Measurements from ENCODE around the gene APBA2. TPM values are rescaled to one million over a fixed set of nuclear protein-coding genes. Genes with fewer than 3 reads are reported as not detected.

APBA2 gene
- total RNA-seq, 4 donors from 2014 or later, result 5.4 to 15.3 (median 10.4) TPM

- no peaks in the 10 kb centered on the region for H3K27me3 ChIP-seq
- intact Hi-C loops (cut with DNase I), result no loop called here
- TF ChIP-seq EP300 (IDR thresholded peaks at IDR 0.05), result no peak
- TF ChIP-seq, protein P1, sequence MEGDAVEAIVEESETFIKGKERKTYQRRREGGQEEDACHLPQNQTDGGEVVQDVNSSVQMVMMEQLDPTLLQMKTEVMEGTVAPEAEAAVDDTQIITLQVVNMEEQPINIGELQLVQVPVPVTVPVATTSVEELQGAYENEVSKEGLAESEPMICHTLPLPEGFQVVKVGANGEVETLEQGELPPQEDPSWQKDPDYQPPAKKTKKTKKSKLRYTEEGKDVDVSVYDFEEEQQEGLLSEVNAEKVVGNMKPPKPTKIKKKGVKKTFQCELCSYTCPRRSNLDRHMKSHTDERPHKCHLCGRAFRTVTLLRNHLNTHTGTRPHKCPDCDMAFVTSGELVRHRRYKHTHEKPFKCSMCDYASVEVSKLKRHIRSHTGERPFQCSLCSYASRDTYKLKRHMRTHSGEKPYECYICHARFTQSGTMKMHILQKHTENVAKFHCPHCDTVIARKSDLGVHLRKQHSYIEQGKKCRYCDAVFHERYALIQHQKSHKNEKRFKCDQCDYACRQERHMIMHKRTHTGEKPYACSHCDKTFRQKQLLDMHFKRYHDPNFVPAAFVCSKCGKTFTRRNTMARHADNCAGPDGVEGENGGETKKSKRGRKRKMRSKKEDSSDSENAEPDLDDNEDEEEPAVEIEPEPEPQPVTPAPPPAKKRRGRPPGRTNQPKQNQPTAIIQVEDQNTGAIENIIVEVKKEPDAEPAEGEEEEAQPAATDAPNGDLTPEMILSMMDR (IDR thresholded peaks at IDR 0.05), result no peak
- no peak for TF ChIP-seq POLR2A (IDR thresholded peaks at IDR 0.05; ENCODE audit: low read depth)
- no peak for TF ChIP-seq POLR2AphosphoS5 (IDR thresholded peaks at IDR 0.05)
- peaks cover 10 to 15% (median 14%) of the 10 kb centered on the region in 4 donors for H3K4me1 ChIP-seq
- no peaks in the 10 kb centered on the region for H3K36me3 ChIP-seq
- no peaks in the 10 kb centered on the region for H3K9me3 ChIP-seq
- WGBS, result 62% methylated on average over 4 of the region's 4 CpGs
- no peak for DNase-seq (ENCODE audit: extremely low spot score)
- H3K27ac ChIP-seq (replicated peaks in 1 of 4), result no peak overlapping the region
- no peak overlapping the region for H3K4me3 ChIP-seq
These were observed 112.0 kb downstream of the APBA2 start for GRCh38 chr15:28997791-28998190.

DNA sequence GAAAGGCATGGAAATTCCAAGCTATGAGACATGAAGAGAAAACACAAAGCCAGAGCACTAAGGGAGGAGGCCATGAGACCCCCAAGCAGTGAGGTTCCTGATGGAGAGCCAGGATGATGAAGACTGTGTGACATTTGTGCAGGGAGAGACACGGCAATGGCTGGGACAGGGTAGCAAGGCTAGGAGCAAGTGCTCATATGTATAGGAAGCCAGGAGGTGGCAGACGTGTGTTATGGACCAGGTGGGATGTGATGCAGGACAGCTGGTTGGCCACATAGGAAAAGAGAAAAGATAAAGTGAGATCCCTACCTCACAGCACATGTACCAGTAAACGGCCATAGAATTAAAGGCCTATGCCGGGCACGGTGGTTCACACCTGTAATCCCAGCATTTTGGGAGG, 112.7 kb downstream of the APBA2 start:
- TF ChIP-seq POLR2A (IDR thresholded peaks at IDR 0.05; ENCODE audit: low read depth) (no peak), POLR2AphosphoS5 (IDR thresholded peaks at IDR 0.05) (no peak), EP300 (IDR thresholded peaks at IDR 0.05) (no peak)
- TF ChIP-seq, protein P1 (IDR thresholded peaks at IDR 0.05), result no peak
- no peaks in the 10 kb centered on the region for H3K36me3 ChIP-seq
- no peak overlapping the region for H3K4me3 ChIP-seq
- H3K9me3 ChIP-seq, result no peaks in the 10 kb centered on the region
- WGBS, result 87% methylated on average over 5 of the region's 5 CpGs
- H3K27ac ChIP-seq (replicated peaks in 1 of 4), result no peak overlapping the region
- H3K4me1 ChIP-seq, result peaks cover 3 to 7% (median 7%) of the 10 kb centered on the region in 4 donors
- DNase-seq (ENCODE audit: extremely low spot score), result peak; percentile 88
- intact Hi-C loops (cut with DNase I), result no loop called here
- H3K27me3 ChIP-seq, result no peaks in the 10 kb centered on the region

GRCh38 chr15:29003191-29003839, 117.5 kb downstream of the APBA2 start:
- intact Hi-C loops (cut with DNase I), result no loop called here
- 88% methylated on average over 7 of the region's 7 CpGs for WGBS
- H3K27ac ChIP-seq (replicated peaks in 1 of 4), result no peak overlapping the region

GRCh38 chr15:29003840-29004233, 118.1 kb downstream of the APBA2 start:
- no peak overlapping the region for H3K4me3 ChIP-seq
- no peaks in the 10 kb centered on the region for H3K36me3 ChIP-seq
- H3K4me1 ChIP-seq, result peaks cover 0 to under 1% (median 0%) of the 10 kb centered on the region in 4 donors
- no peak overlapping the region for H3K27ac ChIP-seq (replicated peaks in 1 of 4)
- WGBS, result 74% methylated on average over 2 of the region's 2 CpGs
- intact Hi-C loops (cut with DNase I), result no loop called here
- DNase-seq (ENCODE audit: extremely low spot score), result no peak
- H3K9me3 ChIP-seq, result no peaks in the 10 kb centered on the region
- TF ChIP-seq POLR2AphosphoS5 (IDR thresholded peaks at IDR 0.05) (no peak), POLR2A (IDR thresholded peaks at IDR 0.05; ENCODE audit: low read depth) (no peak), EP300 (IDR thresholded peaks at IDR 0.05) (no peak)
- TF ChIP-seq, protein P1 (IDR thresholded peaks at IDR 0.05), result no peak
- no peaks in the 10 kb centered on the region for H3K27me3 ChIP-seq

More at GRCh38 chr15:29003191-29003839, 117.5 kb downstream of the APBA2 start:
- Histone ChIP-seq H3K36me3 (no peaks in the 10 kb centered on the region), H3K4me1 (no peaks in the 10 kb centered on the region), H3K4me3 (no peak overlapping the region), H3K9me3 (no peaks in the 10 kb centered on the region), H3K27me3 (no peaks in the 10 kb centered on the region)
- TF ChIP-seq POLR2AphosphoS5 (IDR thresholded peaks at IDR 0.05) (no peak), POLR2A (IDR thresholded peaks at IDR 0.05; ENCODE audit: low read depth) (no peak), EP300 (IDR thresholded peaks at IDR 0.05) (no peak)
- TF ChIP-seq, protein P1 (IDR thresholded peaks at IDR 0.05), result no peak
- no peak for DNase-seq (ENCODE audit: extremely low spot score)

DNA sequence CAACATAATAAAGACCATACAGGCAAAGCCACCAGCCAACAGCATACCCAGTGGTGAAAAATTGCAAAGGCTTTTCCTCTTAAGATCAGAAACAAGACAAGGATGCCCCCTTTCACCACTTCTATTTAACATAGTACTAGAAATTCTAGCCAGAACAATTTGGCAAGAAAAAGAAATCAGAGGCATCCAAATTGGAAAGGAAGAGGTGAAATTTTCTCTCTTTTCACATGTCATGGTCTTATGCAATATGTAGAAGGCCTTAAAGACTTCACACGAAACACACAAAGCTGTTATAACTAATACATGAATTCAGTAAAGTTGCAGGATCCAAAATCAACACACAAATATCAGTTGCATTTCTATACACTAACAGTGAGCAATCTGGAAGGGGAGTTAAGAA, 120.2 kb downstream of the APBA2 start:
- Histone ChIP-seq H3K27me3 (no peaks in the 10 kb centered on the region), H3K27ac (replicated peaks in 1 of 4) (no peak overlapping the region), H3K9me3 (no peaks in the 10 kb centered on the region), H3K36me3 (no peaks in the 10 kb centered on the region), H3K4me3 (no peak overlapping the region), H3K4me1 (peaks cover 0 to 7% (median 0%) of the 10 kb centered on the region in 4 donors)
- intact Hi-C loops (cut with DNase I), result no loop called here
- WGBS, result 87% methylated on average over 1 of the region's 1 CpG
- TF ChIP-seq POLR2AphosphoS5 (IDR thresholded peaks at IDR 0.05) (no peak), EP300 (IDR thresholded peaks at IDR 0.05) (no peak), POLR2A (IDR thresholded peaks at IDR 0.05; ENCODE audit: low read depth) (no peak)
- TF ChIP-seq, protein P1 (IDR thresholded peaks at IDR 0.05), result no peak
- DNase-seq (ENCODE audit: extremely low spot score), result no peak
